ENCODE results near the gene RARS1.

- TF ChIP-seq SP1 (IDR thresholded peaks at IDR 0.05) (no peak), ELF4 (IDR thresholded peaks at IDR 0.05) (no peak), FOXM1 (IDR thresholded peaks at IDR 0.05; ENCODE audit: borderline replicate concordance) (no peak), FOXK2 (IDR thresholded peaks at IDR 0.05) (no peak), BHLHE40 (IDR thresholded peaks at IDR 0.05; ENCODE audit: borderline replicate concordance) (no peak), NFRKB (IDR thresholded peaks at IDR 0.05) (no peak), HDGF (IDR thresholded peaks at IDR 0.05; ENCODE audit: borderline replicate concordance) (no peak), FOXA1 (IDR thresholded peaks at IDR 0.05) (no peak), SUZ12 (IDR thresholded peaks at IDR 0.05) (no peak), PKNOX1 (IDR thresholded peaks at IDR 0.05) (no peak), ARNT (IDR thresholded peaks at IDR 0.05) (no peak), ZNF384 (IDR thresholded peaks at IDR 0.05) (no peak), L3MBTL2 (conservative IDR thresholded peaks at IDR 0.05) (no peak), CTBP1 (IDR thresholded peaks at IDR 0.05; ENCODE audit: borderline replicate concordance) (no peak)
These were observed 23.2 kb upstream of the RARS1 start for GRCh38 chr5:168463081-168463480.

All from HEK293T (cell line).